ENCODE data around the gene DOCK1. TPM values are rescaled to one million over a fixed set of nuclear protein-coding genes. Genes with fewer than 3 reads are reported as not detected.

DOCK1 gene
- total RNA-seq, 6 experiments from 2014 or later: 50.6 to 59.9 (median 54.7) TPM

GRCh38 chr10:127449490-127449889 is 544.3 kb downstream of the DOCK1 start:
- Mint-ChIP-seq H3K36me3 (ENCODE audit: low read depth) (peaks cover 10% of the 10 kb centered on the region; the same call in 1 of the 2 replicates), H3K27me3 (ENCODE audit: insufficient read depth) (no peaks in the 10 kb centered on the region), H3K27ac (no peak overlapping the region), H3K9me3 (no peaks in the 10 kb centered on the region), H3K4me3 (no peak overlapping the region), H3K4me1 (ENCODE audit: low read depth) (no peaks in the 10 kb centered on the region)
- DNase-seq: no peak
- TF ChIP-seq CTCF (IDR thresholded peaks at IDR 0.05): no peak

GRCh38 chr10:127450644-127451043 is 545.4 kb downstream of the DOCK1 start:
- DNase-seq: no peak
- TF ChIP-seq CTCF (IDR thresholded peaks at IDR 0.05): no peak
- Mint-ChIP-seq H3K4me1 (ENCODE audit: low read depth) (no peaks in the 10 kb centered on the region), H3K9me3 (no peaks in the 10 kb centered on the region), H3K4me3 (no peak overlapping the region), H3K36me3 (ENCODE audit: low read depth) (peaks cover 5% of the 10 kb centered on the region; the same call in 1 of the 2 replicates), H3K27ac (no peak overlapping the region), H3K27me3 (ENCODE audit: insufficient read depth) (no peaks in the 10 kb centered on the region)

GRCh38 chr10:127451628-127452027 is 546.4 kb downstream of the DOCK1 start:
- Mint-ChIP-seq H3K27ac (no peak overlapping the region), H3K4me3 (no peak overlapping the region), H3K4me1 (ENCODE audit: low read depth) (no peaks in the 10 kb centered on the region), H3K27me3 (ENCODE audit: insufficient read depth) (no peaks in the 10 kb centered on the region), H3K36me3 (ENCODE audit: low read depth) (peaks cover 10% of the 10 kb centered on the region), H3K9me3 (no peaks in the 10 kb centered on the region; the same call in 1 of the 2 replicates)
- TF ChIP-seq CTCF (IDR thresholded peaks at IDR 0.05): no peak
- no peak for DNase-seq

- no peak overlapping the region for H3K27ac Mint-ChIP-seq
Observed at GRCh38 chr10:127452568-127452967, 547.3 kb downstream of the DOCK1 start.

GRCh38 chr10:127453706-127454105 is 548.5 kb downstream of the DOCK1 start:
- Mint-ChIP-seq H3K36me3 (ENCODE audit: low read depth) (peaks cover 13% of the 10 kb centered on the region), H3K27me3 (ENCODE audit: insufficient read depth) (no peaks in the 10 kb centered on the region), H3K9me3 (peaks cover 11% of the 10 kb centered on the region), H3K4me1 (ENCODE audit: low read depth) (no peaks in the 10 kb centered on the region), H3K4me3 (no peak overlapping the region), H3K27ac (no peak overlapping the region)
- TF ChIP-seq CTCF (IDR thresholded peaks at IDR 0.05): no peak
- DNase-seq: no peak

More at GRCh38 chr10:127452568-127452967, 547.3 kb downstream of the DOCK1 start:
- no peaks in the 10 kb centered on the region; the same call in 1 of the 2 replicates for H3K9me3 Mint-ChIP-seq
- no peak for DNase-seq
- no peak for TF ChIP-seq CTCF (IDR thresholded peaks at IDR 0.05)
- H3K36me3 Mint-ChIP-seq (ENCODE audit: low read depth): peaks cover 10% of the 10 kb centered on the region
- H3K27me3 Mint-ChIP-seq (ENCODE audit: insufficient read depth): no peaks in the 10 kb centered on the region
- H3K4me1 Mint-ChIP-seq (ENCODE audit: low read depth): no peaks in the 10 kb centered on the region
- no peak overlapping the region for H3K4me3 Mint-ChIP-seq

- H3K27ac Mint-ChIP-seq: no peak overlapping the region
- no peaks in the 10 kb centered on the region; the same call in 1 of the 2 replicates for H3K27me3 Mint-ChIP-seq (ENCODE audit: insufficient read depth)
- DNase-seq: no peak
- H3K4me3 Mint-ChIP-seq: no peak overlapping the region
- no peak for TF ChIP-seq CTCF (IDR thresholded peaks at IDR 0.05)
- H3K36me3 Mint-ChIP-seq (ENCODE audit: low read depth): peaks cover 13% of the 10 kb centered on the region
- peaks cover 25% of the 10 kb centered on the region for H3K9me3 Mint-ChIP-seq
- H3K4me1 Mint-ChIP-seq (ENCODE audit: low read depth): no peaks in the 10 kb centered on the region
Observed at GRCh38 chr10:127456122-127456521, 550.9 kb downstream of the DOCK1 start.

Measured in HFFc6 (cell line).